H1 (cell line): ENCODE results near the gene GNAQ. TPM values are rescaled to one million over a fixed set of nuclear protein-coding genes. Genes with fewer than 3 reads are reported as not detected.

Experiments used
- ATF3 ChIP-seq: IDR thresholded peaks from 2 replicates; pipeline ENCODE4 v1.6.1; 2011; ENCODE audit warnings: low read depth, mild to moderate bottlenecking, low read length; ENCODE audit not compliant: insufficient read depth
- BRCA1 ChIP-seq: IDR thresholded peaks from 2 replicates; pipeline ENCODE4 v1.6.1; 2012; ENCODE audit warnings: low read depth, low read length, improper control_type of control experiment
- CBX8 ChIP-seq: fragments of 300-800, 300-1000 bp; sonication (generic); IDR thresholded peaks from 2 replicates; pipeline ENCODE4 v1.7.1; 2016; ENCODE audit warnings: low read depth, low read length, borderline replicate concordance
- EGR1 ChIP-seq: IDR thresholded peaks from 2 replicates; pipeline ENCODE4 v1.6.1; 2011; ENCODE audit warnings: low read depth, low read length, borderline replicate concordance
- EZH2 ChIP-seq: fragments of 200-600 bp; sonication (generic); IDR thresholded peaks from 2 replicates; pipeline ENCODE4 v1.7.1; 2012; ENCODE audit warnings: low read depth, mild to moderate bottlenecking, moderate library complexity, low read length, inconsistent platforms; ENCODE audit not compliant: severe bottlenecking
- FOSL1 ChIP-seq: IDR thresholded peaks from 2 replicates; pipeline ENCODE4 v1.6.1; 2011; ENCODE audit warnings: mild to moderate bottlenecking, low read depth, low read length, moderate library complexity; ENCODE audit not compliant: insufficient read depth
- GTF2F1 ChIP-seq: IDR thresholded peaks from 2 replicates; pipeline ENCODE4 v1.6.1; 2012; ENCODE audit warnings: low read depth, low read length, improper control_type of control experiment, borderline replicate concordance
- HDAC2 ChIP-seq, 2 experiments: fragments of 300-600 bp in 1 of 2; sonication (generic) in 1 of 2; IDR thresholded peaks; 2 replicates each; pipeline ENCODE4 v1.6.1; 2011 to 2012; ENCODE audit warnings: low read depth in 2 of 2, low read length in 2 of 2, mild to moderate bottlenecking in 2 of 2, moderate library complexity in 2 of 2, borderline replicate concordance in 1 of 2, inconsistent platforms in 1 of 2
- JUN ChIP-seq: IDR thresholded peaks from 2 replicates; pipeline ENCODE4 v1.6.1; 2011; ENCODE audit warnings: low read depth, mild to moderate bottlenecking, improper control_type of control experiment, low read length
- KDM1A ChIP-seq: fragments of 200-600, 300-600 bp; sonication (generic); IDR thresholded peaks from 2 replicates; pipeline ENCODE4 v1.7.1; 2016; ENCODE audit warnings: mild to moderate bottlenecking, low read length, borderline replicate concordance
- NRF1 ChIP-seq: IDR thresholded peaks from 2 replicates; pipeline ENCODE4 v1.6.1; 2011; ENCODE audit warnings: mild to moderate bottlenecking, low read depth, low read length, improper control_type of control experiment
- POU5F1 ChIP-seq: IDR thresholded peaks from 2 replicates; pipeline ENCODE4 v1.6.1; 2011; ENCODE audit warnings: low read depth, mild to moderate bottlenecking, low read length, moderate library complexity
- RBBP5 ChIP-seq: IDR thresholded peaks from 2 replicates; pipeline ENCODE4 v1.7.1; 2012; ENCODE audit warnings: low read depth, mild to moderate bottlenecking, inconsistent platforms, low read length, moderate library complexity, borderline replicate concordance
- RFX5 ChIP-seq: IDR thresholded peaks from 2 replicates; pipeline ENCODE4 v1.6.1; 2011; ENCODE audit warnings: low read depth, low read length, improper control_type of control experiment, borderline replicate concordance
- RNF2 ChIP-seq: fragments of 200-900, 300-1000 bp; sonication (generic); IDR thresholded peaks from 2 replicates; pipeline ENCODE4 v1.7.1; 2016; ENCODE audit warnings: borderline replicate concordance, low read depth, mild to moderate bottlenecking, antibody characterized with exemption, low read length; ENCODE audit not compliant: poor library complexity, severe bottlenecking; ENCODE audit errors: missing control alignments
- SIN3A ChIP-seq, 2 experiments: IDR thresholded peaks in 1 of 2; conservative IDR thresholded peaks in 1 of 2; 2 replicates each; pipeline ENCODE4 v1.6.1; 2011 to 2012; ENCODE audit warnings: low read length in 2 of 2, improper control_type of control experiment in 1 of 2, low read depth in 1 of 2, mild to moderate bottlenecking in 1 of 2
- SUZ12 ChIP-seq: fragments of 200-600 bp; sonication (generic); IDR thresholded peaks from 2 replicates; pipeline ENCODE4 v1.6.1; 2012; ENCODE audit warnings: mild to moderate bottlenecking, inconsistent platforms, low read length, moderate library complexity, mixed read lengths
- TBP ChIP-seq: IDR thresholded peaks from 2 replicates; pipeline ENCODE4 v1.6.1; 2011; ENCODE audit warnings: low read depth, low read length, improper control_type of control experiment
- TEAD4 ChIP-seq: IDR thresholded peaks from 2 replicates; pipeline ENCODE4 v1.6.1; 2012; ENCODE audit warnings: low read depth, low read length, inconsistent platforms, mixed read lengths
- YY1 ChIP-seq: IDR thresholded peaks from 2 replicates; pipeline ENCODE4 v1.6.1; 2011; ENCODE audit warnings: low read depth, mild to moderate bottlenecking, low read length
- ZNF274 ChIP-seq: IDR thresholded peaks from 2 replicates; pipeline ENCODE4 v1.7.0; 2012; ENCODE audit warnings: low read length, borderline replicate concordance; ENCODE audit errors: extremely low read depth
- polyA plus RNA-seq, 7 experiments: library from polyadenylated mRNA; depleted of rRNA in 3 of 7; stranded (reverse) in 5 of 7; unstranded in 2 of 7; fragments of >200 nt in 5 of 7; fragments of 200-250 nt in 2 of 7; gene quantifications; 1 replicate in 5 of 7; 2 replicates in 1 of 7; 4 replicates in 1 of 7; pipeline versions ENCODE4 v1.2.1 to v1.2.3, GENCODE V29; 2011 to 2013; ENCODE audit warnings: missing spikeins in 2 of 7, mixed read lengths in 2 of 7
- total RNA-seq: library from RNA; stranded (reverse); fragmentation: NEBNext Ultra II Directional; extraction: Animal tissue kit (Norgen Biotek cat#: 25700); gene quantifications from 2 replicates; pipeline ENCODE4 v1.2.1, GENCODE V29; 2021
- TF ChIP-seq, protein P1 (sequence below): IDR thresholded peaks from 2 replicates; pipeline ENCODE4 v1.6.1; 2012; ENCODE audit warnings: inconsistent platforms

GNAQ gene
- total and polyA plus RNA-seq, 2 of the 8 experiments (the other 6 are each of a cell fraction or from before 2014, with no cell fraction given): 22.8 to 63.8 TPM

DNA sequence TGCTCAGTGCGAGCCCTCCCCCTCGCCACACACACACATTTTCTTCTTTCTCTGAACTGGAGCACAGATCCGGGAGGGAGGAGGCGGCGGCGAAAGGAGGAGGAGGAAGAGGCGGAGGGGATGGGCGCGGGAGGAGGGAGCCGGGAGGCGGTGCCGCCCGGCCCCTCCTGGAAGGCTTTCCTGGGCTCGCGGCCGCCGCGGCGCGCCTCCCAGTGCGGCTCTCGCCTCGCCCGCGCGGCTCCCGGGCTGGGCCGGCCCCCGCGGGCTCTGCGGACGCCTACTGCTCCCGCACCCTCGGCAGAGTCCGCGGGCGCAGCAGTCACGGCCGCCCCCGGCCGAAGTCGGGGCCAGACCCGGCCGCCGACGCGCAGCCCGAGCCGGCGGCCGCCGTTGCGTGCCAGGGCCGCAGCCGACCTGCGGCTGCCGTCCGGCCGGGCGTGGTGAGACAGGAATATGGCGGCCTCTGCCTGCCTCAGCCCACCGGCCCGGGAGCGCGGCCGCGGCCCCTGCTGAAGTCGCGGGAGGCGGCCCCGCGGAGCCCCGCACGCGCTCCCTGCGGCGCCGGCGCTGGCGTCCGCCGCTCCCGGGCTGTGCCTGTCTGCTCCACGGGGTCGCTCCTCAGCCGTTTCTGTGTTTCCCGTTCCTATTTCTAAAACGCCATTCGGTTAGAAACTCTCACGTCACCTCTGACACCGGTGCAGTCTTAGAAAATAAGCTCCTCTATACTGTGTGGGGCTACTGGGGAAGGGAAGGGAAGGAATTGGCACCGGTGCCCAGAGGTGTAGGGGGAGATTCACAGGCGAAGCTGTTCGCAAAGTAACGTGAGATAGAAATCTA, 500 bp upstream of the GNAQ start (continued):
- TF ChIP-seq ZNF274 (no peak), ATF3 (no peak), SUZ12 (no peak; the same call in 1 of the 2 replicates), HDAC2 (IDR thresholded peaks at IDR 0.05; ENCODE audit: borderline replicate concordance in 1 of 2, low read depth in 2 of 2, low read length in 2 of 2) (0 out of 4 replicates have a peak, but pooled peaks of 1 of the 2 experiments have one; percentile 16), TBP (no peak; the same call in 1 of the 2 replicates), RNF2 (no peak), SIN3A (conservative IDR thresholded peaks at IDR 0.05 in 1 of 2, IDR thresholded peaks at IDR 0.05 in 1 of 2; ENCODE audit: low read depth in 1 of 2, low read length in 2 of 2) (peak; percentile 7 to 75; a peak in 2 of 4 replicates), RFX5 (no peak), TEAD4 (no peak), EZH2 (no peak), KDM1A (no peak), EGR1 (no peak), FOSL1 (no peak), JUN (no peak), RBBP5 (peak; percentile 58), NRF1 (no peak), CBX8 (no peak), BRCA1 (no peak), GTF2F1 (no peak), POU5F1 (no peak), YY1 (peak; percentile 66)
- TF ChIP-seq, protein P1, sequence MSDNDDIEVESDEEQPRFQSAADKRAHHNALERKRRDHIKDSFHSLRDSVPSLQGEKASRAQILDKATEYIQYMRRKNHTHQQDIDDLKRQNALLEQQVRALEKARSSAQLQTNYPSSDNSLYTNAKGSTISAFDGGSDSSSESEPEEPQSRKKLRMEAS: 0 out of 2 replicates have a peak, but pooled peaks have one; percentile 11
